ENCODE data around the gene SLC35E1.

GRCh38 chr19:16520074-16520973, 51.9 kb downstream of the SLC35E1 start:
- TF ChIP-seq CTCF (IDR thresholded peaks at IDR 0.05; ENCODE audit: low read depth, low read length) (no peak), EZH2phosphoT487 (IDR thresholded peaks at IDR 0.05; ENCODE audit: low read depth) (no peak)

All from OCI-LY3 (cell line).